CD4-positive, alpha-beta T cell (primary cell): ENCODE results near the gene STN1. TPM values are rescaled to one million over a fixed set of nuclear protein-coding genes. Genes with fewer than 3 reads are reported as not detected.

Experiments
- ATAC-seq: fragments of 200-7000 bp; cut with Tn5 transposase; one replicate; pipeline ENCODE4 v1.10.0; 2022; ENCODE audit warnings: mild to moderate bottlenecking; ENCODE audit not compliant: poor library complexity
- CTCF ChIA-PET: fragments of 350-600 bp; sonication (Branson Sonifier 250); formaldehyde crosslinking; loops from one replicate; lab custom pipeline; 2021; ENCODE audit warnings: antibody characterized with exemption, inconsistent platforms; lab: Charles Lee
- POLR2A ChIA-PET: fragments of 350-600 bp; sonication (Branson Sonifier 250); formaldehyde crosslinking; loops from one replicate; lab custom pipeline; 2021; ENCODE audit warnings: antibody characterized with exemption, inconsistent platforms; lab: Charles Lee
- DNase-seq, 14 experiments: peaks; one replicate each; pipeline ENCODE4 v3.0.0-alpha.2; 2013 to 2020; ENCODE audit warnings: mixed read lengths in 2 of 14
- H3K27ac ChIP-seq, 2 donors: one replicate each; pipeline versions ENCODE4 v1.5.1 to v1.7.0; 2013; ENCODE audit warnings: low read length in 2 of 2, low read depth in 1 of 2, mild to moderate bottlenecking in 1 of 2
- H3K27me3 ChIP-seq, 2 experiments: 1 replicate in 1 of 2; 2 replicates in 1 of 2; pipeline versions ENCODE4 v1.6.1 to v1.7.0; 2013; ENCODE audit warnings: low read length in 2 of 2, control low read depth in 1 of 2, mild to moderate bottlenecking in 1 of 2, moderate library complexity in 1 of 2; ENCODE audit not compliant: insufficient read depth in 2 of 2, control insufficient read depth in 1 of 2
- H3K36me3 ChIP-seq: one replicate; pipeline ENCODE4 v1.6.1; 2013; ENCODE audit warnings: low read length, control low read depth; ENCODE audit not compliant: insufficient read depth
- H3K4me1 ChIP-seq: one replicate; pipeline ENCODE4 v1.6.1; 2013; ENCODE audit warnings: low read length, control low read depth; ENCODE audit not compliant: insufficient read depth
- H3K4me3 ChIP-seq: one replicate; pipeline ENCODE4 v1.5.1; 2013; ENCODE audit warnings: mild to moderate bottlenecking, low read length, moderate library complexity
- H3K9me3 ChIP-seq, 2 experiments: 1 replicate in 1 of 2; 2 replicates in 1 of 2; pipeline versions ENCODE4 v1.6.1 to v1.7.0; 2013; ENCODE audit warnings: low read length in 2 of 2, mild to moderate bottlenecking in 2 of 2, control low read depth in 1 of 2, moderate library complexity in 1 of 2; ENCODE audit not compliant: control insufficient read depth in 1 of 2, insufficient read depth in 1 of 2
- H3K27ac Mint-ChIP-seq: one replicate; pipeline ENCODE4 v1.8.0; 2020; ENCODE audit warnings: mixed read lengths
- H3K27me3 Mint-ChIP-seq: one replicate; pipeline ENCODE4 v1.8.0; 2021; ENCODE audit warnings: mixed read lengths
- H3K36me3 Mint-ChIP-seq: one replicate; pipeline ENCODE4 v1.8.0; 2021; ENCODE audit warnings: low read depth, mixed read lengths
- H3K4me1 Mint-ChIP-seq: one replicate; pipeline ENCODE4 v1.8.0; 2021; ENCODE audit warnings: low read depth, mixed read lengths
- H3K4me3 Mint-ChIP-seq: one replicate; pipeline ENCODE4 v1.8.0; 2020; ENCODE audit warnings: mild to moderate bottlenecking, mixed read lengths
- H3K9me3 Mint-ChIP-seq: one replicate; pipeline ENCODE4 v1.8.0; 2020; ENCODE audit warnings: mixed read lengths
- intact Hi-C, 2 experiments: fragments of 100-400 bp; cut with DNase I in 1 of 2; cut with micrococcal nuclease in 1 of 2; formaldehyde crosslinking; loops; one replicate each; pipeline versions ENCODE4 v1.15.1 to v1.9.0; 2023 to 2025; cut with DNase I, micrococcal nuclease
- total RNA-seq, 174 experiments: library from RNA in 2 of 174; stranded (reverse) in 2 of 174; gene quantifications; one replicate each; pipeline ENCODE4 v1.2.3 and lab custom pipeline; 2021 to 2026
- TF ChIP-seq, protein P1 (sequence below): fragments of 200-600 bp; IDR thresholded peaks from one replicate; pipeline ENCODE4 v1.8.0; 2022; ENCODE audit warnings: antibody characterized with exemption, mild to moderate bottlenecking

Gene STN1
- total RNA-seq, 2 experiments from 2014 or later, result 13.0 to 13.4 TPM

DNA sequence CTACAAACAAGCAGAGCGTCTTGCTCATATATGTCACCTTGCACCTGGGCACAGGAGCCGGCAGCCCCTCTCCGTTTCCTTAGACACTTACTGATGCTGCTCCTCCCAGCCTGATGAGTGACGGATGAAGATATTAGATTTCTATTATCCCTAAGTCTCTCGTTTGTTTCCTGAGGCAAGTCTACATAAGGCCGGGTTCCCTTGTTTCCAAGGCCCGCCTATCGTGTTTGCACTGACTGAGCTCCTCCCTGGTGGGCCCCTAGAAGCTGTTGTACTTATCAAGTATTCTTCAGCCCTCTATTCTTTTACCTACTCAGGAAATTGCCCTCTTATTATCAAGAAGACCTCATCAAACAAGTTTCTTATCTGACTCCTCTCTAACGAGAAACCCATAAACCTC, 81.1 kb downstream of the STN1 start:
- H3K27me3 ChIP-seq, result no peaks in the 10 kb centered on the region
- H3K36me3 ChIP-seq, result no peaks in the 10 kb centered on the region
- no peak overlapping the region for H3K27ac ChIP-seq
- ChIA-PET POLR2A (no interaction called here), CTCF (no interaction called here)
- TF ChIP-seq, protein P1, sequence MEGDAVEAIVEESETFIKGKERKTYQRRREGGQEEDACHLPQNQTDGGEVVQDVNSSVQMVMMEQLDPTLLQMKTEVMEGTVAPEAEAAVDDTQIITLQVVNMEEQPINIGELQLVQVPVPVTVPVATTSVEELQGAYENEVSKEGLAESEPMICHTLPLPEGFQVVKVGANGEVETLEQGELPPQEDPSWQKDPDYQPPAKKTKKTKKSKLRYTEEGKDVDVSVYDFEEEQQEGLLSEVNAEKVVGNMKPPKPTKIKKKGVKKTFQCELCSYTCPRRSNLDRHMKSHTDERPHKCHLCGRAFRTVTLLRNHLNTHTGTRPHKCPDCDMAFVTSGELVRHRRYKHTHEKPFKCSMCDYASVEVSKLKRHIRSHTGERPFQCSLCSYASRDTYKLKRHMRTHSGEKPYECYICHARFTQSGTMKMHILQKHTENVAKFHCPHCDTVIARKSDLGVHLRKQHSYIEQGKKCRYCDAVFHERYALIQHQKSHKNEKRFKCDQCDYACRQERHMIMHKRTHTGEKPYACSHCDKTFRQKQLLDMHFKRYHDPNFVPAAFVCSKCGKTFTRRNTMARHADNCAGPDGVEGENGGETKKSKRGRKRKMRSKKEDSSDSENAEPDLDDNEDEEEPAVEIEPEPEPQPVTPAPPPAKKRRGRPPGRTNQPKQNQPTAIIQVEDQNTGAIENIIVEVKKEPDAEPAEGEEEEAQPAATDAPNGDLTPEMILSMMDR, result no peak
- no peak overlapping the region for H3K4me3 Mint-ChIP-seq
- H3K9me3 Mint-ChIP-seq, result no peaks in the 10 kb centered on the region
- ATAC-seq (no peak), DNase-seq (no peak)
- no peak overlapping the region for H3K27ac Mint-ChIP-seq
- intact Hi-C loops, result no loop called here
- no peaks in the 10 kb centered on the region for H3K4me1 Mint-ChIP-seq
- H3K4me1 ChIP-seq, result no peaks in the 10 kb centered on the region
- no peak overlapping the region for H3K4me3 ChIP-seq
- no peaks in the 10 kb centered on the region for H3K36me3 Mint-ChIP-seq
- H3K9me3 ChIP-seq, result no peaks in the 10 kb centered on the region
- H3K27me3 Mint-ChIP-seq, result no peaks in the 10 kb centered on the region

DNA sequence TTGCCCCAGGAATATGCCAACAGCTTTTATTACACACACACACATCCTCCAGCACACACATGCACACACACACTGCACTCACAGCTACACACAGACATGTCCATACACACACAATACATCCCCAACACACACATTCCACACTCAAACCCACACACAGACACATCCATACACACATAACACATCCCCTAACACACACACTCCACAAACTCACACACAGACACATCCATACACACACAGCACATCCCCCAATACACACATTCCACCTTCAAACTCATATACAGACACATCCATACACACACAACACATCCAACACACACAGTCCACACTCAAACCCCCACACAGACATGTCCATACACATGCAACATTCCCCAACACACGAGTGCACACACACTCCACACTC, 81.7 kb downstream of the STN1 start:
- ChIA-PET POLR2A (no interaction called here), CTCF (no interaction called here)
- H3K9me3 Mint-ChIP-seq, result no peaks in the 10 kb centered on the region
- H3K27ac Mint-ChIP-seq, result no peak overlapping the region
- H3K4me3 ChIP-seq, result no peak overlapping the region
- DNase-seq (no peak), ATAC-seq (no peak)
- H3K4me1 Mint-ChIP-seq, result no peaks in the 10 kb centered on the region
- no peaks in the 10 kb centered on the region for H3K9me3 ChIP-seq
- H3K27me3 Mint-ChIP-seq, result no peaks in the 10 kb centered on the region
- H3K36me3 Mint-ChIP-seq, result no peaks in the 10 kb centered on the region
- H3K4me1 ChIP-seq, result no peaks in the 10 kb centered on the region
- TF ChIP-seq, protein P1, result no peak
- no peak overlapping the region for H3K27ac ChIP-seq
- no peaks in the 10 kb centered on the region for H3K36me3 ChIP-seq
- intact Hi-C loops, result no loop called here
- no peaks in the 10 kb centered on the region for H3K27me3 ChIP-seq
- H3K4me3 Mint-ChIP-seq, result no peak overlapping the region

DNA sequence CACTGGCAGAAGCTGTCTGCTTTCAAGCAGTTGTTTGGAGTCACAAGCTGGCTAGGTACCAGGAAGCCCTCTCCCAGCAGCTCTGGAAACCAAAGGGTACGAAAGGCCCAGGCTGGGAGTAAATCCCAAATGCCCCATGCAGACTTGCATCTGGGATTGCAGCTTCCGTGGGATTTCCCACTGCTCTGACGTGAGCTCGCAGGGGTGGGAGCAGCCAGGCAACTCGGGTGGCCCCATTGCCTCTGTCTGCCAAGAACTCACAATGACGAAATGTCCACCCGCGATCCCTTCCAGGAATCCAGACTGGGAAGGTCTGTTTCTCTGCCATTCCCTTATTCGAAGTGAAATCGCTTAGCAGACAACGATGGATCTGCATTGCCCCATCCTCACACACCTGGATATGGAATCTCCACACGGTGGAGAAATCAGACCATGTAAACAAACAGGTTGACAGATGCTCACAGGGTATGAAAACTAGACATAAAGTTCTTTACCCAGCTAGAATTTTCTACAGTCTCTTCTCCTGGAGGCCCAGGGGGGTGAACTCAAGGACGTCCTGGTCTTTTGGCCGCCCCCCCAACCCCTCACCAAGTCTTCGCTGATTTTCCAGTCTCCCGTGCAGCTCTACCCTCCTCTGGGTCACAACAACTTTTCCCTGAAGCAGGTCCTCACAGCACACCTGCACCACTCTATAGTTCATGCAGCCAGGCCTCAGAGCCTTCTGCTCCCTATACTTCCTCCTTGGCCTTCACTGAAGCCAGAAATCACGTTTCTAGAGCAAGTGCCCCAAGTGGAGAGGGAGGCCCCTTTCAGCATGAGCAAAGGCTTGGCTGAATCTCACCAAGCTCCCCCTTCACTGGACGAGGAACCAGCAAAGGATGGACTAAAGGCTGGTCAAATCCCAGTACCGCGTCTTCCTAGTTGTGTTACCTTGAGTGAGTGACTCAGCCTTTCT, 82.6 kb downstream of the STN1 start:
- no peak overlapping the region for H3K27ac ChIP-seq
- H3K4me3 Mint-ChIP-seq, result no peak overlapping the region
- no peaks in the 10 kb centered on the region for H3K4me1 Mint-ChIP-seq
- no peak overlapping the region for H3K4me3 ChIP-seq
- TF ChIP-seq, protein P1, result no peak
- ATAC-seq, result no peak
- H3K27me3 ChIP-seq, result no peaks in the 10 kb centered on the region
- intact Hi-C loops, result no loop called here
- H3K9me3 Mint-ChIP-seq, result no peaks in the 10 kb centered on the region
- no peaks in the 10 kb centered on the region for H3K4me1 ChIP-seq
- ChIA-PET POLR2A (no interaction called here), CTCF (interaction anchor here (0.6 kb wide), 1 partner anchor 13 kb away, joined by 4 read pairs; no protein-coding TSS in a partner anchor)
- no peaks in the 10 kb centered on the region for H3K27me3 Mint-ChIP-seq
- H3K36me3 Mint-ChIP-seq, result no peaks in the 10 kb centered on the region
- no peaks in the 10 kb centered on the region for H3K36me3 ChIP-seq
- H3K9me3 ChIP-seq, result no peaks in the 10 kb centered on the region
- DNase-seq, result no peak
- H3K27ac Mint-ChIP-seq, result no peak overlapping the region
